Ishikawa (cell line): Measurements from ENCODE around the gene KRT7.

Experiments used
- CEBPB ChIP-seq: IDR thresholded peaks from 2 replicates; pipeline ENCODE4 v1.6.1; 2012
- RAD21 ChIP-seq: IDR thresholded peaks from 2 replicates; pipeline ENCODE4 v1.6.1; 2012; ENCODE audit warnings: low read depth

- TF ChIP-seq CEBPB (no peak), RAD21 (no peak)
These were observed 38.1 kb downstream of the KRT7 start for GRCh38 chr12:52271158-52271557.
